Keratinocyte (primary cell): Measurements from ENCODE around the gene ANGPT4. TPM values are rescaled to one million over a fixed set of nuclear protein-coding genes. Genes with fewer than 3 reads are reported as not detected.
"Not testable (repeated sequence)": the region's sequence is repeated elsewhere in the genome, so short reads cannot be mapped to it uniquely, and the experiment has no call there.

Source experiments
- DNase-seq: peaks from one replicate; pipeline ENCODE4 v3.0.0-alpha.2; 2011; ENCODE audit warnings: low read depth, missing footprints, low spot score
- FAIRE-seq: peaks from 2 replicates; lab custom pipeline; 2011; peaks lifted over from hg19 to GRCh38; lab: Jason Lieb, UNC
- H2AFZ ChIP-seq: 2 replicates; pipeline ENCODE4 v1.6.0; 2012; ENCODE audit warnings: low read length, control low read depth, inconsistent platforms; ENCODE audit not compliant: control insufficient read depth
- H3K27ac ChIP-seq: 2 replicates; pipeline ENCODE4 v1.5.1; 2011; ENCODE audit warnings: low read length; ENCODE audit not compliant: control insufficient read depth, insufficient read depth
- H3K27me3 ChIP-seq: 3 replicates; pipeline ENCODE4 v1.6.0; 2011; ENCODE audit warnings: low read length; ENCODE audit not compliant: control insufficient read depth, insufficient read depth; ENCODE audit errors: extremely low read depth
- H3K36me3 ChIP-seq, 2 experiments: 2 replicates in 1 of 2; 3 replicates in 1 of 2; pipeline ENCODE4 v1.5.1; 2011; ENCODE audit warnings: low read length in 2 of 2, mild to moderate bottlenecking in 1 of 2; ENCODE audit not compliant: control insufficient read depth in 2 of 2, insufficient read depth in 2 of 2; ENCODE audit errors: extremely low read depth in 1 of 2
- H3K4me1 ChIP-seq: 3 replicates; pipeline ENCODE4 v1.5.1; 2011; ENCODE audit warnings: low read length; ENCODE audit not compliant: control insufficient read depth, insufficient read depth; ENCODE audit errors: extremely low read depth
- H3K4me2 ChIP-seq: 3 replicates; pipeline ENCODE4 v1.6.0; 2011; ENCODE audit warnings: low read depth, low read length; ENCODE audit not compliant: control insufficient read depth, insufficient read depth; ENCODE audit errors: extremely low read depth
- H3K4me3 ChIP-seq, 3 experiments: fragments of 200-600 bp in 1 of 3; sonication (generic) in 1 of 3; 2 replicates in 2 of 3; 3 replicates in 1 of 3; pipeline ENCODE4 v1.5.1; 2011 to 2016; ENCODE audit warnings: low read length in 3 of 3, mild to moderate bottlenecking in 3 of 3, control low read depth in 2 of 3, inconsistent platforms in 1 of 3, low read depth in 1 of 3, mixed read lengths in 1 of 3, mixed run types in 1 of 3, moderate library complexity in 1 of 3; ENCODE audit not compliant: control insufficient read depth in 2 of 3, insufficient read depth in 2 of 3; ENCODE audit errors: extremely low read depth in 1 of 3
- H3K79me2 ChIP-seq: 2 replicates; pipeline ENCODE4 v1.6.0; 2012; ENCODE audit warnings: low read length; ENCODE audit not compliant: control insufficient read depth, insufficient read depth
- H3K9ac ChIP-seq: 3 replicates; pipeline ENCODE4 v1.6.0; 2011; ENCODE audit warnings: low read length; ENCODE audit not compliant: control insufficient read depth, insufficient read depth; ENCODE audit errors: extremely low read depth
- H3K9me1 ChIP-seq: 3 replicates; pipeline ENCODE4 v1.6.0; 2011; ENCODE audit warnings: low read length; ENCODE audit not compliant: control insufficient read depth, insufficient read depth; ENCODE audit errors: extremely low read depth
- H3K9me3 ChIP-seq: 2 replicates; pipeline ENCODE4 v1.5.1; 2012; ENCODE audit warnings: low read depth, low read length; ENCODE audit not compliant: control insufficient read depth
- H4K20me1 ChIP-seq: 3 replicates; pipeline ENCODE4 v1.6.0; 2011; ENCODE audit warnings: low read length; ENCODE audit not compliant: control insufficient read depth, insufficient read depth; ENCODE audit errors: extremely low read depth
- CTCF ChIP-seq, 3 experiments: IDR thresholded peaks in 1 of 3; conservative IDR thresholded peaks in 1 of 3; optimal IDR thresholded peaks in 1 of 3; 2 replicates in 2 of 3; 3 replicates in 1 of 3; pipeline versions ENCODE3 to v1.5.1; 2011; ENCODE audit warnings: low read length in 3 of 3, mild to moderate bottlenecking in 3 of 3, moderate library complexity in 2 of 3, control low read depth in 1 of 3, inconsistent platforms in 1 of 3; ENCODE audit not compliant: insufficient read depth in 2 of 3; ENCODE audit errors: extremely low read depth in 1 of 3
- EZH2 ChIP-seq: IDR thresholded peaks from one replicate; pipeline ENCODE4 v1.6.1; 2012; ENCODE audit warnings: inconsistent platforms, mild to moderate bottlenecking, low read length, moderate library complexity
- dilution Hi-C: fragments of 300-500 bp; cut with MboI; formaldehyde crosslinking; loops from one replicate; pipeline ENCODE4 v1.7.0; 2020; ENCODE audit warnings: low sequenced_read_pairs; ENCODE audit not compliant: extremely low pct_ligation_motif_present
- polyA plus RNA-seq, 5 experiments: library from polyadenylated mRNA; depleted of rRNA in 3 of 5; stranded (reverse) in 3 of 5; stranded (forward) in 1 of 5; unstranded in 1 of 5; fragments of >200 nt; gene quantifications; 1 replicate in 1 of 5; 2 replicates in 3 of 5; 3 replicates in 1 of 5; pipeline versions ENCODE4 v1.2.1 to v1.2.3, GENCODE V29; 2011 to 2012; ENCODE audit warnings: missing spikeins in 2 of 5, low read depth in 1 of 5, low replicate concordance in 1 of 5

ANGPT4 gene
- polyA plus RNA-seq, 1 donor (not counting 4 experiments of a cell fraction or from before 2014, with no cell fraction given): not detected

- Histone ChIP-seq H3K9me1 (no peaks in the 10 kb centered on the region), H3K79me2 (no peaks in the 10 kb centered on the region), H3K36me3 (no peaks in the 10 kb centered on the region), H3K9me3 (no peaks in the 10 kb centered on the region), H3K4me1 (no peaks in the 10 kb centered on the region), H3K27me3 (peaks cover 4% of the 10 kb centered on the region), H3K4me2 (no peak overlapping the region), H3K4me3 (no peak overlapping the region), H4K20me1 (no peaks in the 10 kb centered on the region), H2AFZ (no peak overlapping the region), H3K9ac (no peak overlapping the region), H3K27ac (no peak overlapping the region)
- TF ChIP-seq EZH2 (no peak), CTCF (optimal IDR thresholded peaks at IDR 0.05 in 1 of 3, IDR thresholded peaks at IDR 0.05 in 1 of 3, conservative IDR thresholded peaks at IDR 0.05 in 1 of 3; ENCODE audit: extremely low read depth in 1 of 3, insufficient read depth in 2 of 3, low read length in 3 of 3) (no peak)
- dilution Hi-C loops: no loop called here
- FAIRE-seq (no peak), DNase-seq (no peak)
These were observed 19.6 kb downstream of the ANGPT4 start for GRCh38 chr20:896501-897025.

- H3K27me3 ChIP-seq, H3K9me3 ChIP-seq, H4K20me1 ChIP-seq, H3K9ac ChIP-seq, H3K4me1 ChIP-seq, H3K36me3 ChIP-seq, FAIRE-seq, H3K79me2 ChIP-seq, H2AFZ ChIP-seq, H3K9me1 ChIP-seq, H3K4me2 ChIP-seq, H3K27ac ChIP-seq, H3K4me3 ChIP-seq, dilution Hi-C loops, DNase-seq: not testable (repeated sequence)
These were observed 23.8 kb downstream of the ANGPT4 start for GRCh38 chr20:892371-892770.

- Histone ChIP-seq H3K27me3 (peaks cover 4% of the 10 kb centered on the region), H3K36me3 (no peaks in the 10 kb centered on the region), H3K4me1 (no peaks in the 10 kb centered on the region), H4K20me1 (no peaks in the 10 kb centered on the region), H3K4me3 (no peak overlapping the region), H3K9me1 (no peaks in the 10 kb centered on the region), H3K9ac (no peak overlapping the region), H2AFZ (no peak overlapping the region), H3K9me3 (no peaks in the 10 kb centered on the region), H3K79me2 (no peaks in the 10 kb centered on the region), H3K4me2 (no peak overlapping the region), H3K27ac (no peak overlapping the region)
- FAIRE-seq (no peak), DNase-seq (no peak)
- dilution Hi-C loops: no loop called here
- TF ChIP-seq EZH2 (no peak), CTCF (optimal IDR thresholded peaks at IDR 0.05 in 1 of 3, IDR thresholded peaks at IDR 0.05 in 1 of 3, conservative IDR thresholded peaks at IDR 0.05 in 1 of 3; ENCODE audit: extremely low read depth in 1 of 3, insufficient read depth in 2 of 3, low read length in 3 of 3) (no peak)
These were observed 24.4 kb downstream of the ANGPT4 start for GRCh38 chr20:891706-892080.
